Measurements from ENCODE around the gene ZFP62. TPM values are rescaled to one million over a fixed set of nuclear protein-coding genes. Genes with fewer than 3 reads are reported as not detected.

Gene ZFP62
- total and polyA plus RNA-seq, 7 donors: 6.0 to 25.6 (median 11.7) TPM

DNA sequence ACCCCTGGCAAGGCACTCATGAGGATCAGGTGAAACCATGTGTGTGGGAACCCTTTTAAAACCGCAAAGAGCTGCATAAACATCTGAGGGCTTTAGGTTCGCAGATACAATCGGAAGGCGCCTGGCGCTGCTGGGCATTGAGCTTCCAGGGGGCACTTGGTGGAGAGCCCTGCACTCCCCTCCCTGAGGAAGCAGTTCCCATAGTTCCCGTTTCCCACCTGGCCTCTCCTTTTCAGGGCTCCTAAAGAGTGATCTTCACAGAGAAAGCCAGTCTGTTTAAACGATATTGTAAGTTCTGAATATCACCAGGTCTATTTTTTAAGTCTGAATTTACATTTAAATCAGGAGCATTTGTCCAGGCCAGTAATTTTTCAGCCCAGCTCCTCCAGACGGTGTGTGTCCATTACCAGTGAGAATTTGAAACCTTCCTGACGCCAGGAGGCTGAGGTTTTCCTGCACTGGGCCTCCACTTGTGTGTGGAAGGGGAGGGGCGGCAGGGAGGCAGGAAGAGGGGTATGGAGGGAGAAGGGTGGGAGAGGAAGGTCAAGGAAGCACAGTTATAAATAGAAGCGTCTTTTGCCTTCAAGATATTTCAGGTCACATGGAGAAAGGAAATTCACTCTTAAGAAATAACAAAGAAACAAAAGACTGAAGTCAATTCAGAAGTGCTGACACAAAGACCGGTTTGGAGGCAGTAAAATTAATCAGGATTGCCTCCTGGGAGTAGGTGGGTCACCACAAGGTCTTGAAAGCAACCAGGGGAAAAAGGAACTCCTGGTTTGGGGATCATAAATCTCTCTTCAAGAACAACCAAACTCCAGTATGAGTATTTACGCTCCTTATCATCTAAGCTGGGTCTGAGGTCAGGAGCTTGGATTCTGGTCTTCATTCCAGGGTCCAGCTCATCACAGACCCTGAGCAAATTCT, 44.2 kb downstream of the ZFP62 start:
- intact Hi-C loops (cut with DNase I): loop anchor here in 1 of 2 donors (5.0 kb wide), 1 partner anchor 45 kb away; the partner anchor contains the start of gene ZFP62
- peaks cover 26% of the 10 kb centered on the region for H3K4me1 ChIP-seq
- H3K27me3 ChIP-seq (ENCODE audit: insufficient read depth in 3 of 3, low read length in 2 of 3): no peaks in the 10 kb centered on the region
- H3K36me3 ChIP-seq (ENCODE audit: insufficient read depth in 1 of 2, low read depth in 1 of 2): no peaks in the 10 kb centered on the region
- DNase-seq (no peak), ATAC-seq (peak; percentile 36 to 66 (median 46))
- no peaks in the 10 kb centered on the region for H3K9me3 ChIP-seq
- TF ChIP-seq, protein P1, sequence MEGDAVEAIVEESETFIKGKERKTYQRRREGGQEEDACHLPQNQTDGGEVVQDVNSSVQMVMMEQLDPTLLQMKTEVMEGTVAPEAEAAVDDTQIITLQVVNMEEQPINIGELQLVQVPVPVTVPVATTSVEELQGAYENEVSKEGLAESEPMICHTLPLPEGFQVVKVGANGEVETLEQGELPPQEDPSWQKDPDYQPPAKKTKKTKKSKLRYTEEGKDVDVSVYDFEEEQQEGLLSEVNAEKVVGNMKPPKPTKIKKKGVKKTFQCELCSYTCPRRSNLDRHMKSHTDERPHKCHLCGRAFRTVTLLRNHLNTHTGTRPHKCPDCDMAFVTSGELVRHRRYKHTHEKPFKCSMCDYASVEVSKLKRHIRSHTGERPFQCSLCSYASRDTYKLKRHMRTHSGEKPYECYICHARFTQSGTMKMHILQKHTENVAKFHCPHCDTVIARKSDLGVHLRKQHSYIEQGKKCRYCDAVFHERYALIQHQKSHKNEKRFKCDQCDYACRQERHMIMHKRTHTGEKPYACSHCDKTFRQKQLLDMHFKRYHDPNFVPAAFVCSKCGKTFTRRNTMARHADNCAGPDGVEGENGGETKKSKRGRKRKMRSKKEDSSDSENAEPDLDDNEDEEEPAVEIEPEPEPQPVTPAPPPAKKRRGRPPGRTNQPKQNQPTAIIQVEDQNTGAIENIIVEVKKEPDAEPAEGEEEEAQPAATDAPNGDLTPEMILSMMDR (IDR thresholded peaks at IDR 0.05): no peak
- H3K27ac ChIP-seq: peak overlapping the region; percentile 74
- H3K4me3 ChIP-seq: peak overlapping the region; percentile 28
- 48 to 54% (median 50%) methylated on average over 13 of the region's 13 CpGs for WGBS, 3 donors

DNA sequence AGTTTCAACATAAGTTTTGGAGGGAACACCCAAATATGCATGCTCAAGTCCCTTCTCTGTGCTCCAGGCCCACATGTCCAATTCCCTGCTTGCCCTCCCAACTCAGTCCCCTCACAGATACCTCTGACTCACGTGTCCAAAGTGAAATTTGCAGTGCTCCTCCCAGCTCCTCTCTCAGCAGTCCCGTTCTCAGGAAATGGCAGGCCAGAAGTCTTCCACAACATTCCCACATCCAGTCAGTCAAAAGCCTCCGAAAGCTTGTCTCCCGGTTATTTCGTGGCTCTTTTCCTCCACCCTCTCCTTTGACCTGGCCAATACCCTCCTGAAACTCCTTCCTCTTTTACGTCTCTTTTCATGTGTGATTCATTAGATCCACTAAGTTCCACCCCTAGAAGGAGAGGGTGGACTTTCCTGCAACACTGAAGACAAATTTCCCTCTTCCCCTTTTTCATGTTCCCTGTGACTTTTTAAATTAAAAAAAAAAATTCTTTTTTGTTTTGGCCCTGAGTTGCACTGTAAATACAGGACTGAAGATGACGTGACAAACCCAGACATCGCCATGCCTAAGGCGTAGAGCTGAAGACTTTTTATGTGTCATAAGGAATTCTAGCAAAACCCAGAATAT, 45.7 kb downstream of the ZFP62 start:
- intact Hi-C loops (cut with DNase I): loop anchor here in 1 of 2 donors (5.0 kb wide), 1 partner anchor 47 kb away; the partner anchor contains the start of gene ZFP62
- H3K27ac ChIP-seq: peak overlapping the region; percentile 74
- H3K4me1 ChIP-seq: peaks cover 34% of the 10 kb centered on the region
- H3K4me3 ChIP-seq: peak overlapping the region; percentile 93
- H3K36me3 ChIP-seq (ENCODE audit: insufficient read depth in 1 of 2, low read depth in 1 of 2): no peaks in the 10 kb centered on the region
- H3K27me3 ChIP-seq (ENCODE audit: insufficient read depth in 3 of 3, low read length in 2 of 3): no peaks in the 10 kb centered on the region
- ATAC-seq (no peak), DNase-seq (no peak)
- no peaks in the 10 kb centered on the region for H3K9me3 ChIP-seq
- TF ChIP-seq, protein P1 (IDR thresholded peaks at IDR 0.05): no peak
- WGBS, 3 donors: 56 to 65% (median 57%) methylated on average over 9 of the region's 9 CpGs

- H3K9me3 ChIP-seq: no peaks in the 10 kb centered on the region
- peak overlapping the region; percentile 74 for H3K27ac ChIP-seq
- TF ChIP-seq, protein P1 (IDR thresholded peaks at IDR 0.05): no peak
These were observed 47.7 kb downstream of the ZFP62 start for GRCh38 chr5:180813420-180813819.

GRCh38 chr5:180811623-180812124, 49.4 kb downstream of the ZFP62 start:
- DNase-seq: no peak
- TF ChIP-seq, protein P1 (IDR thresholded peaks at IDR 0.05): no peak
- Histone ChIP-seq H3K27me3 (ENCODE audit: insufficient read depth in 3 of 3, low read length in 2 of 3) (no peaks in the 10 kb centered on the region), H3K36me3 (ENCODE audit: insufficient read depth in 1 of 2, low read depth in 1 of 2) (peaks cover under 1 to 14% of the 10 kb centered on the region in 2 donors), H3K27ac (peak overlapping the region; percentile 99), H3K4me1 (peaks cover 43% of the 10 kb centered on the region), H3K4me3 (peak overlapping the region; percentile 93), H3K9me3 (no peaks in the 10 kb centered on the region)
- no peak for ATAC-seq
- WGBS, 3 donors: 67 to 75% (median 72%) methylated on average over 10 of the region's 10 CpGs
- intact Hi-C loops (cut with DNase I): loop anchor here in 1 of 2 donors (2.0 kb wide), 1 partner anchor 19 kb away; no protein-coding TSS in a partner anchor

More at GRCh38 chr5:180813420-180813819, 47.7 kb downstream of the ZFP62 start:
- peak overlapping the region; percentile 93 for H3K4me3 ChIP-seq
- peaks cover 0 to 2% of the 10 kb centered on the region in 2 donors for H3K36me3 ChIP-seq (ENCODE audit: insufficient read depth in 1 of 2, low read depth in 1 of 2)
- intact Hi-C loops (cut with DNase I): no loop called here
- ATAC-seq (no peak), DNase-seq (no peak)
- 62 to 76% (median 70%) methylated on average over 5 of the region's 5 CpGs for WGBS, 3 donors
- H3K4me1 ChIP-seq: peaks cover 40% of the 10 kb centered on the region
- no peaks in the 10 kb centered on the region for H3K27me3 ChIP-seq (ENCODE audit: insufficient read depth in 3 of 3, low read length in 2 of 3)

All from psoas muscle (tissue), 8 donors.